ENCODE measurements around the gene ITPK1.

ITPK1 gene

GRCh38 chr14:92949496-92950192, 166.1 kb downstream of the ITPK1 start:
- H3K4me3 ChIP-seq (ENCODE audit: low read depth, low read length): no peak overlapping the region
- no peak for TF ChIP-seq CTCF (IDR thresholded peaks at IDR 0.05; ENCODE audit: insufficient read depth, low read depth, low read length, missing control alignments)
- DNase-seq (ENCODE audit: low read depth): no peak

- DNase-seq (ENCODE audit: low read depth): no peak
- no peak overlapping the region for H3K4me3 ChIP-seq (ENCODE audit: low read depth, low read length)
- TF ChIP-seq CTCF (IDR thresholded peaks at IDR 0.05; ENCODE audit: insufficient read depth, low read depth, low read length, missing control alignments): no peak
Observed at GRCh38 chr14:92948647-92949046, 167.1 kb downstream of the ITPK1 start.

- no peak for DNase-seq (ENCODE audit: low read depth)
- no peak overlapping the region for H3K4me3 ChIP-seq (ENCODE audit: low read depth, low read length)
- no peak for TF ChIP-seq CTCF (IDR thresholded peaks at IDR 0.05; ENCODE audit: insufficient read depth, low read depth, low read length, missing control alignments)
Observed at GRCh38 chr14:92946847-92947545, 168.7 kb downstream of the ITPK1 start.

- H3K4me3 ChIP-seq (ENCODE audit: low read depth, low read length): no peak overlapping the region
- TF ChIP-seq CTCF (IDR thresholded peaks at IDR 0.05; ENCODE audit: insufficient read depth, low read depth, low read length, missing control alignments): no peak
- DNase-seq (ENCODE audit: low read depth): no peak
Observed at GRCh38 chr14:92945959-92946846, 169.5 kb downstream of the ITPK1 start.

GRCh38 chr14:92945544-92945943, 170.2 kb downstream of the ITPK1 start:
- no peak for TF ChIP-seq CTCF (IDR thresholded peaks at IDR 0.05; ENCODE audit: insufficient read depth, low read depth, low read length, missing control alignments)
- DNase-seq (ENCODE audit: low read depth): no peak
- H3K4me3 ChIP-seq (ENCODE audit: low read depth, low read length): no peak overlapping the region

GRCh38 chr14:92944976-92945375, 170.7 kb downstream of the ITPK1 start:
- H3K4me3 ChIP-seq (ENCODE audit: low read depth, low read length): no peak overlapping the region
- no peak for TF ChIP-seq CTCF (IDR thresholded peaks at IDR 0.05; ENCODE audit: insufficient read depth, low read depth, low read length, missing control alignments)
- no peak for DNase-seq (ENCODE audit: low read depth)

Data from GM12865 (cell line).